H1 (cell line): ENCODE results near the gene SLC20A1. TPM values are rescaled to one million over a fixed set of nuclear protein-coding genes. Genes with fewer than 3 reads are reported as not detected.

ENCODE experiments used
- CBX5 ChIP-seq: fragments of 300-800, 300-1000 bp; sonication (generic); IDR thresholded peaks from 2 replicates; pipeline ENCODE4 v1.7.1; 2016; ENCODE audit warnings: antibody characterized with exemption, low read length, low read depth
- CHD1 ChIP-seq: IDR thresholded peaks from 2 replicates; pipeline ENCODE4 v1.6.1; 2012; ENCODE audit warnings: low read depth, low read length, improper control_type of control experiment
- PHF8 ChIP-seq: fragments of 200-600 bp; sonication (generic); conservative IDR thresholded peaks from 2 replicates; pipeline ENCODE4 v1.7.1; 2012; ENCODE audit warnings: low read depth, mild to moderate bottlenecking, inconsistent platforms, low read length, moderate library complexity
- RNF2 ChIP-seq: fragments of 200-900, 300-1000 bp; sonication (generic); IDR thresholded peaks from 2 replicates; pipeline ENCODE4 v1.7.1; 2016; ENCODE audit warnings: borderline replicate concordance, low read depth, mild to moderate bottlenecking, antibody characterized with exemption, low read length; ENCODE audit not compliant: poor library complexity, severe bottlenecking; ENCODE audit errors: missing control alignments
- SIN3A ChIP-seq, 2 experiments: IDR thresholded peaks in 1 of 2; conservative IDR thresholded peaks in 1 of 2; 2 replicates each; pipeline ENCODE4 v1.6.1; 2011 to 2012; ENCODE audit warnings: low read length in 2 of 2, improper control_type of control experiment in 1 of 2, low read depth in 1 of 2, mild to moderate bottlenecking in 1 of 2
- SP4 ChIP-seq: IDR thresholded peaks from 2 replicates; pipeline ENCODE4 v1.6.1; 2012; ENCODE audit warnings: low read length, inconsistent platforms
- TAF7 ChIP-seq: optimal IDR thresholded peaks from 2 replicates; pipeline ENCODE3; 2011; ENCODE audit warnings: low read depth, mild to moderate bottlenecking, inconsistent platforms, low read length, moderate library complexity, borderline replicate concordance
- polyA plus RNA-seq, 7 experiments: library from polyadenylated mRNA; depleted of rRNA in 3 of 7; stranded (reverse) in 5 of 7; unstranded in 2 of 7; fragments of >200 nt in 5 of 7; fragments of 200-250 nt in 2 of 7; gene quantifications; 1 replicate in 5 of 7; 2 replicates in 1 of 7; 4 replicates in 1 of 7; pipeline versions ENCODE4 v1.2.1 to v1.2.3, GENCODE V29; 2011 to 2013; ENCODE audit warnings: missing spikeins in 2 of 7, mixed read lengths in 2 of 7
- total RNA-seq: library from RNA; stranded (reverse); fragmentation: NEBNext Ultra II Directional; extraction: Animal tissue kit (Norgen Biotek cat#: 25700); gene quantifications from 2 replicates; pipeline ENCODE4 v1.2.1, GENCODE V29; 2021

Gene SLC20A1
- total and polyA plus RNA-seq, 2 of the 8 experiments (the other 6 are each of a cell fraction or from before 2014, with no cell fraction given), result 42.6 to 105 TPM

- TF ChIP-seq CBX5 (no peak), PHF8 (no peak), SIN3A (conservative IDR thresholded peaks at IDR 0.05 in 1 of 2, IDR thresholded peaks at IDR 0.05 in 1 of 2; ENCODE audit: low read depth in 1 of 2, low read length in 2 of 2) (no peak), RNF2 (no peak), CHD1 (no peak), SP4 (no peak), TAF7 (no peak)
These were observed 1.4 kb upstream of the SLC20A1 start (continued) for GRCh38 chr2:112644155-112644932.
